Vagina (tissue), 2 donors: ENCODE measurements around the gene C6orf132. TPM values are rescaled to one million over a fixed set of nuclear protein-coding genes. Genes with fewer than 3 reads are reported as not detected.

Experiments
- DNase-seq, 2 donors: peaks; one replicate each; pipeline ENCODE4 v3.0.0-alpha.2; 2017; ENCODE audit errors: extremely low spot score in 2 of 2
- H3K27ac ChIP-seq: fragments of 200-600 bp; sonication (generic); one replicate; pipeline ENCODE4 v1.5.1; 2019
- H3K27me3 ChIP-seq: fragments of 200-600 bp; sonication (generic); one replicate; pipeline ENCODE4 v1.5.1; 2019
- H3K36me3 ChIP-seq, 2 donors: fragments of 200-600 bp; sonication (generic); one replicate each; pipeline ENCODE4 v1.5.1; 2017 to 2019
- H3K4me1 ChIP-seq: fragments of 200-600 bp; sonication (generic); one replicate; pipeline ENCODE4 v1.5.1; 2019
- H3K4me3 ChIP-seq, 2 donors: fragments of 200-600 bp; sonication (generic); 1 replicate in 1 of 2; 2 replicates in 1 of 2; pipeline ENCODE4 v1.5.1; 2016 to 2019
- H3K9me3 ChIP-seq: fragments of 200-600 bp; sonication (generic); one replicate; pipeline ENCODE4 v1.5.1; 2019
- CTCF ChIP-seq, 3 experiments: fragments of 450-650 bp in 2 of 3; fragments of 200-600 bp in 1 of 3; sonication (generic) in 1 of 3; IDR thresholded peaks; one replicate each; pipeline ENCODE4 v1.5.1; 2017 to 2019; ENCODE audit warnings: antibody characterized with exemption in 3 of 3, mild to moderate bottlenecking in 2 of 3, moderate library complexity in 2 of 3
- POLR2A ChIP-seq, 2 donors: fragments of 450-650 bp; IDR thresholded peaks; one replicate each; pipeline ENCODE4 v1.6.1; 2017; ENCODE audit warnings: antibody characterized with exemption in 2 of 2, mild to moderate bottlenecking in 2 of 2, moderate library complexity in 2 of 2
- POLR2AphosphoS5 ChIP-seq, 2 donors: sonication (generic); formaldehyde crosslinking; IDR thresholded peaks; one replicate each; pipeline ENCODE4 v1.9.0; 2017; ENCODE audit warnings: antibody characterized with exemption in 2 of 2, mild to moderate bottlenecking in 2 of 2, low read depth in 1 of 2; ENCODE audit not compliant: insufficient read depth in 1 of 2
- intact Hi-C: fragments of 100-400 bp; cut with DNase I; formaldehyde crosslinking; loops from one replicate; pipeline ENCODE4 v1.15.1; 2023
- total RNA-seq: library from RNA; depleted of rRNA; stranded (reverse); fragments of >200 nt; gene quantifications from one replicate; pipeline ENCODE4 v1.2.3, GENCODE V29; 2016

C6orf132 gene
- total RNA-seq, 1 donor from 2014 or later, result 78.6 TPM

DNA sequence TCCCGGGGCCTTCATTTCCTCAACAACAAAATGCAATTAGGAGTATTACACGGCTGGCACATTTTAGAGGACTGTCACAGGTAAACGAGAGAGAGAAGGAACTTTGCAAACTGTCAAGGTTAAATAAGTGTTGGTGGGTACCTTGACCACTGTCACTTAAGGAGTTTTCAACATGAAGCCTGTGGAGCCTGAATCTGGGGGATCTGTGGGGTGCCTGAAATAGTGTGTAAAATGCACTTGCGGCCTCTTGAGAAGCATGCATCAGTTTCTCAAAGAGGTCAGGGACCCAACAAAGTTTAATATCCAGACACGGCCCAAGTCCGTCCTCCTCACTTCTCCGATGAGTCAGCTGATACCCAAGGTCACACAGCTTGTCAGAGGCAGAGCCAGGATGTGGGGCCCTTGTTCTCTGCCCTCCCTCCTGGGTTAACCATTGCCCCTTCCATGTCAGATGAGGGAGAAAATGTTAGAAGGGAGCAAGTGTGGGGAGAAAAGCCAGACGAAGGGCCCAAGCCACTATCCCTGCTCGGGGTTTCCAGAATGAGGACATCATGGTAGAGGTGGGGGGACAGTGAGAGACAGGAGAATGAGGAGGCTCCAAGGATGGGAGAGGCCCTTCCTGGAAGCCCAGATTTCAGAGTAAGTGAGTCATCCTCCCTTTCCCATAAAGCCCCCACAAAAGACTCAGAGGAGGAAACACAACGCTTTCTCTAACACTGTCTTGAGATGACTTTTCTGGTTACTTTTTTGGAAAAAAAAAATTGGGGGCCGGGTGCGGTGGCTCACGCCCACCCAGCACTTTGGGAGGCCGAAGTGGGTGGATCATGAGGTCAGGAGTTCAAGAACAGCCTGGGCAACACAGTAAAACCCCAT, 42.2 kb downstream of the C6orf132 start:
- no peak for DNase-seq
- H3K9me3 ChIP-seq, result no peaks in the 10 kb centered on the region
- H3K4me1 ChIP-seq, result peaks cover 63% of the 10 kb centered on the region
- no peaks in the 10 kb centered on the region for H3K27me3 ChIP-seq
- TF ChIP-seq POLR2A (IDR thresholded peaks at IDR 0.05), result no peak
- H3K4me3 ChIP-seq, result no peak overlapping the region
- H3K36me3 ChIP-seq, result no peaks in the 10 kb centered on the region
- H3K27ac ChIP-seq, result peak overlapping the region; percentile 87
- intact Hi-C loops, result no loop called here

DNA sequence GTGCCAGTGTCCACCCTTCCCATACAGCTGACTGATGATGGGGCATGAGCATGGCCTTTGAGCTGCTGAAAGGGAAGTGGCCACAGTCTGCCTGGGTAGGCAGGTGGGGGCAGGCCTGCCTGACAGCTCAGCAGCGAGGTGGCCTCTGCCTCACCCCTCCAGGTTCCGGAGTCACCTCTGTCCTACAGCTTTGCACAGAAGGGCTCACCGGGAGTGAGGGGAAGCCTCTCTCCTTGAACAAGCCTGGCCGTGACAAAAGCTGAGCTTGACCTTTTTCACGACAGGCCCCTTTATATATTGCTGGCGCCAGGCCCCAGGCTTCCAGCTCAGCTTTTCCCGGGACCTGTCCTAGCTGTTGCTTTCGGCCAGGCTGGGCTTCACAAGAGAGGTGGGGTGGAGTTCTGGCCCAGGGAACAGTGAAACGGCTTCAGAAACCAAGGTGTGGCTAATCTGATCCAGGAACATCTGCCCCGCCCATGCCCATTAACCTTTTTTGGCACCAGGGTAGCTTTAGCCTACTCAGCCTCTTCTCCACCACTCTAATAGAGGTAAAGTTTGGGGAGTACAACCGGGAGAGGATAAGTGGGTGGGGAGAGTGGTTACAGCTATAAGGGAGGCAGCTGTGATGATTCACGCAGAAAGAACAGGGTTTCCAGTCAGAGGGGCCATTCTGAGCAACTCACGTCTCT, 42.9 kb downstream of the C6orf132 start:
- H3K27me3 ChIP-seq, result no peaks in the 10 kb centered on the region
- no peaks in the 10 kb centered on the region for H3K9me3 ChIP-seq
- H3K4me3 ChIP-seq, result no peak overlapping the region
- peak overlapping the region; percentile 87 for H3K27ac ChIP-seq
- intact Hi-C loops, result no loop called here
- no peak for DNase-seq
- no peak for TF ChIP-seq CTCF (IDR thresholded peaks at IDR 0.05)
- peak; percentile 19 to 41 for TF ChIP-seq POLR2AphosphoS5 (IDR thresholded peaks at IDR 0.05; ENCODE audit: insufficient read depth in 1 of 2, low read depth in 1 of 2)
- TF ChIP-seq POLR2A (IDR thresholded peaks at IDR 0.05), result no peak
- no peaks in the 10 kb centered on the region for H3K36me3 ChIP-seq
- H3K4me1 ChIP-seq, result peaks cover 56% of the 10 kb centered on the region

DNA sequence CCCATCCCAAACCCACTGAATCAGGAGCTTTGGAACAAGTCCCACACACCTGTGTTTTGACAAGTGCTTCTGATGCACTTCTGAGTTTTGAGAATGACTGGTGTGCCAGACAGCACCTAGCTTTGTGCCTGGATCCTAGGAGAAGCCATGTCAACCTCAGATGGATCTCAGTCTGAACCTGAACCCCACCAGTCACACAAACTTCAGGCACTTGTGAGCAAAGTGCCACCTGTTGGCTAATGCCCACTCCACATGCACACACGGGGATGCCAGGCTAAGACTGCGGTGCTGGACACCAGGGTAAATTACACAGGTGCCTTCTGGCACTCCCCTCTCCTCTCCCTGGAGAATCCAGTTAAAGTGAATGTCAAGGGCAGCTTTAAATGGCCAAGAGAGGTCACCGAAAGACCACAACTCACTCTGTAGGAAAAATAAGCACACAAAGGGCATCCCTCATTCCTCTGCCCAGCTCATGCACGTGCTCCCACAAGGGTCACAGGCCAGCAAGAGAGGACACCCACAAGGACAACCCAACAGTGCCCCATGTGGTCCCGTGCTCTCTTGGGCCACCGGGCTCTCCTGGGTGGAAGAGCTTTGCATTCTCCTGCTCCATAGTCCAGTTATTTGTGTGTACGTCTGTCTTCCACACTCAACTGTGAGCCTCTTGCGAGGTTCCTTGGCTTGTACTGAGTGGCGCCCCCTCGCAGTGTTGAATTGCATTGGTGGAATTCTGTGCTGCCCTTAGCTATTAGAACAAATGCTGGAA, 46.5 kb downstream of the C6orf132 start:
- peaks cover 28% of the 10 kb centered on the region for H3K4me1 ChIP-seq
- no peaks in the 10 kb centered on the region for H3K27me3 ChIP-seq
- H3K36me3 ChIP-seq, result no peaks in the 10 kb centered on the region
- DNase-seq, result no peak
- intact Hi-C loops, result no loop called here
- TF ChIP-seq POLR2A (IDR thresholded peaks at IDR 0.05) (no peak), CTCF (IDR thresholded peaks at IDR 0.05) (no peak), POLR2AphosphoS5 (IDR thresholded peaks at IDR 0.05; ENCODE audit: insufficient read depth in 1 of 2, low read depth in 1 of 2) (no peak)
- H3K27ac ChIP-seq, result no peak overlapping the region
- H3K9me3 ChIP-seq, result no peaks in the 10 kb centered on the region
- H3K4me3 ChIP-seq, result no peak overlapping the region

DNA sequence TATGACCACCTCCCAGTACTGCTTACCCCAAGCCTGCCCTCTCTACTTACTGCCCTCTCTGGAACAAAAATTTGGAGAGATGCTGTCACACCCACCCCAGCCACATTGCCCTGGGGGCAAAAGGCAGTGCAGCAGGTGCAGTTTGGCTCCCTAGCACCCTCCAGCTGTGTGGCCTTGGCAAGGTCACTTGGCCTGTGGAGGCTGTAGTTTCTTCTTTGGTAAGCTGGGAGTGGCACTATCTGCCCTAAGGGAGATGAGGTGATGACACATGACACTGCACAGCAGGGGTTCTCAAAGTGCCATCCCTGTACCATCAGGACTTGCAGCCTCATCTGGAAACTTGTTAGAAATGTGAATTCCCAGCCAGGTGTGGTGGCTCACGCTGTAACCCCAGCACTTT, 47.3 kb downstream of the C6orf132 start:
- no peak overlapping the region for H3K27ac ChIP-seq
- TF ChIP-seq CTCF (IDR thresholded peaks at IDR 0.05), result no peak
- TF ChIP-seq POLR2A (IDR thresholded peaks at IDR 0.05), result no peak
- no peak for TF ChIP-seq POLR2AphosphoS5 (IDR thresholded peaks at IDR 0.05; ENCODE audit: insufficient read depth in 1 of 2, low read depth in 1 of 2)
- intact Hi-C loops, result no loop called here
- no peak for DNase-seq
- H3K4me1 ChIP-seq, result peaks cover 19% of the 10 kb centered on the region
- H3K9me3 ChIP-seq, result no peaks in the 10 kb centered on the region
- H3K36me3 ChIP-seq, result no peaks in the 10 kb centered on the region
- H3K27me3 ChIP-seq, result no peaks in the 10 kb centered on the region
- H3K4me3 ChIP-seq, result no peak overlapping the region

DNA sequence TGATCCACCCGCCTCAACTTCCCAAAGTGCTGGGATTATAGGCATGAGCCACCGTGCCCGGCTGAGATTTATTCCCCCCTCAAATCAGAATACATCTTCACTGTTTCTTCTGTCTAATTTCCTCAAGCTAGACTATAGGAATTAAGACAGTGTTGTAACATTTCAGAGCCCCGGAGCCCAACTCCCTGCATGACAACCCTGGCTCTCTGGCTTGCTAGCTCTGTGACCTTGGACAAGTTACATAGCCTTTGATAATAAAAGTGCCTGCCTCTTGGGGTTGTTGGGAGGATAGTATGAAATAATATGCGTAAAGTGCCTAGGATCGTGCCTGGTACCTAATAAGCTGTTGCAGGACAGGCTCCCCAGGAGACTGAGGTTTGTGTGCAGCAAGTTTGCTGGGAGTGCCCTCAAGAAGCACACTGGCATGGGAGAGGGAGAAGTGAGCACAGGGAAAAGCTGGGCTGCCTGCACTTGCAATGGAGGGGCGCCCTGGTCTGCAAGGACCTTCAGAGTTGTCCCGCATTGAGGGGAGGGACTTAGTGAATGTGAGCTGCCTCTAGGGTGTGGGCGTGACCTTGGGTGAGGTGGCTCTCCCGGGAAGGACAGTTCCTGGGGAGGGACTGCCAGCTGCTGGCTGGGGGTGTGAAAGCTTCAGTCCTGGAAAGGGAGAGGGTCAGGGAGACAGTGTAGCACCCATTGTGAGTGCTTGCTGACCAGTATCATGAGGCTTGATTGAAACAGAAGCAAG, 48.7 kb downstream of the C6orf132 start:
- no peak for DNase-seq
- no peak overlapping the region for H3K27ac ChIP-seq
- H3K36me3 ChIP-seq, result no peaks in the 10 kb centered on the region
- no peaks in the 10 kb centered on the region for H3K9me3 ChIP-seq
- H3K4me3 ChIP-seq, result no peak overlapping the region
- intact Hi-C loops, result no loop called here
- H3K4me1 ChIP-seq, result peaks cover 6% of the 10 kb centered on the region
- no peak for TF ChIP-seq CTCF (IDR thresholded peaks at IDR 0.05)
- no peak for TF ChIP-seq POLR2AphosphoS5 (IDR thresholded peaks at IDR 0.05; ENCODE audit: insufficient read depth in 1 of 2, low read depth in 1 of 2)
- TF ChIP-seq POLR2A (IDR thresholded peaks at IDR 0.05), result no peak
- H3K27me3 ChIP-seq, result no peaks in the 10 kb centered on the region
